Endodermal cell (in vitro differentiated cells): ENCODE data around the gene PRKAG2. TPM values are rescaled to one million over a fixed set of nuclear protein-coding genes. Genes with fewer than 3 reads are reported as not detected.

ENCODE experiments used
- DNase-seq: peaks from one replicate; pipeline ENCODE4 v3.0.0-alpha.2; 2017
- H3K27ac ChIP-seq: 2 replicates; pipeline ENCODE4 v1.5.1; 2013; ENCODE audit warnings: mild to moderate bottlenecking, low read depth, low read length, moderate library complexity
- H3K27me3 ChIP-seq: 2 replicates; pipeline ENCODE4 v1.6.1; 2013; ENCODE audit warnings: mild to moderate bottlenecking, low read length, moderate library complexity; ENCODE audit not compliant: insufficient read depth, control insufficient read depth, poor library complexity, severe bottlenecking
- H3K36me3 ChIP-seq: 2 replicates; pipeline ENCODE4 v1.7.0; 2013; ENCODE audit warnings: mild to moderate bottlenecking, low read length, moderate library complexity; ENCODE audit not compliant: control insufficient read depth, insufficient read depth
- H3K4me1 ChIP-seq: one replicate; pipeline ENCODE4 v1.7.0; 2013; ENCODE audit warnings: low read length; ENCODE audit not compliant: control insufficient read depth, insufficient read depth
- H3K4me3 ChIP-seq: 2 replicates; pipeline ENCODE4 v1.5.1; 2013; ENCODE audit warnings: mild to moderate bottlenecking, low read length, moderate library complexity
- H3K9ac ChIP-seq: 2 replicates; pipeline ENCODE4 v1.6.1; 2013; ENCODE audit warnings: mild to moderate bottlenecking, low read length, moderate library complexity; ENCODE audit not compliant: poor library complexity, severe bottlenecking; ENCODE audit errors: extremely low read depth
- H3K9me3 ChIP-seq: 2 replicates; pipeline ENCODE4 v1.6.1; 2013; ENCODE audit warnings: mild to moderate bottlenecking, low read length, moderate library complexity; ENCODE audit not compliant: control insufficient read depth
- H3K27ac Mint-ChIP-seq: 2 replicates; pipeline ENCODE4 v1.8.0; 2020; ENCODE audit warnings: mixed read lengths
- H3K27me3 Mint-ChIP-seq: 2 replicates; pipeline ENCODE4 v1.8.0; 2021; ENCODE audit warnings: mild to moderate bottlenecking, mixed read lengths; ENCODE audit not compliant: insufficient read depth
- H3K36me3 Mint-ChIP-seq: 2 replicates; pipeline ENCODE4 v1.8.0; 2020; ENCODE audit warnings: low read depth, mixed read lengths
- H3K4me1 Mint-ChIP-seq: 2 replicates; pipeline ENCODE4 v1.8.0; 2020; ENCODE audit warnings: mixed read lengths
- H3K4me3 Mint-ChIP-seq: 2 replicates; pipeline ENCODE4 v1.8.0; 2020; ENCODE audit warnings: mild to moderate bottlenecking, moderate library complexity, mixed read lengths
- H3K9me3 Mint-ChIP-seq: 2 replicates; pipeline ENCODE4 v1.8.0; 2020; ENCODE audit warnings: mild to moderate bottlenecking, mixed read lengths
- CTCF ChIP-seq: fragments of 200-600 bp; sonication (generic); conservative IDR thresholded peaks from 2 replicates; pipeline ENCODE4 v1.5.0; 2021; ENCODE audit warnings: antibody characterized with exemption, mild to moderate bottlenecking
- WGBS, 2 experiments: methylation state at CpG; one replicate each; pipeline versions ENCODE4 v1.1.5 to v1.1.7; 2013; ENCODE audit warnings: missing lambda C conversion rate in 2 of 2, mixed read lengths in 1 of 2; ENCODE audit not compliant: insufficient coverage in 1 of 2, insufficient read length in 1 of 2; 5-methylcytosine and 5-hydroxymethylcytosine counted together
- total RNA-seq, 2 donors: library from RNA; stranded (reverse); fragmentation: NEBNext Ultra II Directional in 1 of 2; extraction: Animal tissue kit (Norgen Biotek cat#: 25700) in 1 of 2; gene quantifications; 2 replicates in 1 of 2; 3 replicates in 1 of 2; pipeline ENCODE4 v1.2.1, GENCODE V29; 2021

Gene PRKAG2
- total RNA-seq, 2 donors from 2014 or later, result 17.2 to 20.7 TPM

DNA sequence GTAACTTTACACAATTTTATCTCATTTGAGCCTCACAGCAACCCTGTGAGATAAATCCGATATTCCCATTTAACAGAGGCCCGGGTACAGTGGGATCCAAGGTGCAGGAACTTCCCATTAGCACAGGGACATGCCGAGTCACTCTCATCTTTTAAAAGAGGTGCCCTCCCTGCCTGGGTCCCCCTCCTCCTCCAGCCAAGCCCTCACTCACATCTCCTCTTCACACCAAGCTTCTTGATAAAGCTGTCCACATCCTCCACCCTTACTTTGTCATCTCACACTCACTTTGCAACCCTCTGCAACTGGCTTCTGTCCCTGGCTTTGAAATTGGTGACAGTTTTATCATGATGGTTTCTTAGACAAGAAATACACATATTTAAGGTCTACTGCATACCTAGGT, 212.6 kb downstream of the PRKAG2 start:
- TF ChIP-seq CTCF, result no peak
- peaks cover 8% of the 10 kb centered on the region for H3K4me1 Mint-ChIP-seq
- DNase-seq, result no peak
- H3K9ac ChIP-seq, result no peak overlapping the region
- H3K36me3 Mint-ChIP-seq, result no peaks in the 10 kb centered on the region
- H3K27ac ChIP-seq, result no peak overlapping the region
- no peak overlapping the region for H3K27ac Mint-ChIP-seq
- H3K36me3 ChIP-seq, result no peaks in the 10 kb centered on the region
- peaks cover 11% of the 10 kb centered on the region for H3K9me3 Mint-ChIP-seq
- peaks cover 3% of the 10 kb centered on the region for H3K4me1 ChIP-seq
- 93 to 95% methylated on average over 2 to 3 of the region's 3 CpGs for WGBS, 2 experiments
- H3K4me3 ChIP-seq, result no peak overlapping the region
- no peaks in the 10 kb centered on the region for H3K27me3 ChIP-seq
- H3K9me3 ChIP-seq, result peaks cover 24% of the 10 kb centered on the region
- H3K27me3 Mint-ChIP-seq, result no peaks in the 10 kb centered on the region
- H3K4me3 Mint-ChIP-seq, result no peak overlapping the region

DNA sequence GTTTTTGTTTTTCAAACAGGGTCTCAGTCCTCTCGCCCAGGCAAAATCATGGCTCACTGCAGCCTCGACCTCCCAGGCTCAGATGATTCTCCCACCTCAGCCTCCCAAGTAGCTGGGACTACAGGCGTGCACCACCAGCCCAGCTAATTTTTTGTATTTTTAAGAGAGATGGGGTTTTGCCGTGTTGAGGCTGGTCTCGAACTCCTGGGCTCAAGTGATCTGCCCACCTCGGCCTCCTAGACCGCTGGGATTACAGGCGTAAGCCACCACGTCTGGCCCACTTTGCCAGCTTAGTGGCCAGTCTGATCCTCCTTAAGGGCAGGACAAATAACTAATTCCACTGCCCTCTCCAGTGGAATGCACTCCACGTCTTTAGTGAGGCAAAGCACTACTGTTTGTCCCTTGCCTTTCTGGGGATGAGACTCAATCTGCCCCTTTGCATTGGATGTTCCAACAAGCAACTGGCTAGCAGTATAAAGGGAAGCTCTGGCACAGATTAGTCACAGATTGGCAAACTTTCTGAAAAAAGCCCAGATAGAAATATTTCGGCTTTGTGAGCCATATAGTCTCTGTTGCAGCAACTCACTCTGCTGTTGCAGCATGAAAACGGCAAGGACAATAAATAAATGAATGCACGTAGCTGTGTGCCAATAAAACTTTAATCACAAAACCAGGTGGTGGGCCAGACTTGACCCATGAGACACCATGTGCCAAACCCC, 213.4 kb downstream of the PRKAG2 start:
- peak; percentile 17 for DNase-seq
- H3K36me3 Mint-ChIP-seq, result no peaks in the 10 kb centered on the region
- H3K9me3 ChIP-seq, result peaks cover 22% of the 10 kb centered on the region
- H3K27me3 ChIP-seq, result no peaks in the 10 kb centered on the region
- H3K4me1 ChIP-seq, result peaks cover 10% of the 10 kb centered on the region
- no peak overlapping the region for H3K4me3 Mint-ChIP-seq
- no peak overlapping the region for H3K9ac ChIP-seq
- peaks cover 15% of the 10 kb centered on the region for H3K4me1 Mint-ChIP-seq
- H3K27ac Mint-ChIP-seq, result no peak overlapping the region
- H3K27me3 Mint-ChIP-seq, result no peaks in the 10 kb centered on the region
- TF ChIP-seq CTCF, result no peak
- 84 to 88% methylated on average over 12 to 13 of the region's 13 CpGs for WGBS, 2 experiments
- no peak overlapping the region for H3K4me3 ChIP-seq
- no peak overlapping the region for H3K27ac ChIP-seq
- H3K9me3 Mint-ChIP-seq, result peaks cover 11% of the 10 kb centered on the region
- no peaks in the 10 kb centered on the region for H3K36me3 ChIP-seq

- Mint-ChIP-seq H3K4me1 (peaks cover 15% of the 10 kb centered on the region), H3K9me3 (peaks cover 4% of the 10 kb centered on the region), H3K36me3 (no peaks in the 10 kb centered on the region), H3K4me3 (no peak overlapping the region), H3K27me3 (no peaks in the 10 kb centered on the region), H3K27ac (no peak overlapping the region)
- Histone ChIP-seq H3K4me1 (peaks cover 10% of the 10 kb centered on the region), H3K27me3 (no peaks in the 10 kb centered on the region), H3K9me3 (peaks cover 10% of the 10 kb centered on the region), H3K9ac (no peak overlapping the region), H3K4me3 (no peak overlapping the region), H3K27ac (no peak overlapping the region), H3K36me3 (no peaks in the 10 kb centered on the region)
- 76 to 78% methylated on average over 7 of the region's 7 CpGs for WGBS, 2 experiments
- TF ChIP-seq CTCF, result no peak
- DNase-seq, result peak; percentile 26
Observed at GRCh38 chr7:151662251-151662826, 214.6 kb downstream of the PRKAG2 start.
